Fibroblast of pulmonary artery (primary cell): Measurements from ENCODE around the gene NOL4L.

Experiments used
- DNase-seq: peaks from one replicate; pipeline ENCODE4 v3.0.0-alpha.2; 2010; ENCODE audit warnings: low read depth
- H3K4me3 ChIP-seq: replicated peaks from 2 replicates; pipeline ENCODE4 v1.5.1; 2011; ENCODE audit warnings: low read depth, mild to moderate bottlenecking, control low read depth, low read length, moderate library complexity
- CTCF ChIP-seq: IDR thresholded peaks from 2 replicates; pipeline ENCODE4 v1.5.1; 2011; ENCODE audit warnings: mild to moderate bottlenecking, control low read depth, low read length, inconsistent platforms; ENCODE audit errors: missing control alignments

Gene NOL4L

GRCh38 chr20:32463642-32464400 lies 121.3 kb downstream of the NOL4L start:
- no peak for TF ChIP-seq CTCF
- H3K4me3 ChIP-seq, result no peak overlapping the region
- no peak for DNase-seq

GRCh38 chr20:32462900-32463641 lies 122.1 kb downstream of the NOL4L start:
- no peak overlapping the region for H3K4me3 ChIP-seq
- no peak for TF ChIP-seq CTCF
- DNase-seq, result no peak

- DNase-seq, result no peak
- no peak overlapping the region for H3K4me3 ChIP-seq
- no peak for TF ChIP-seq CTCF
Measured at GRCh38 chr20:32461836-32462600, 123.1 kb downstream of the NOL4L start.

GRCh38 chr20:32460683-32461320 lies 124.3 kb downstream of the NOL4L start:
- no peak overlapping the region for H3K4me3 ChIP-seq
- no peak for TF ChIP-seq CTCF
- DNase-seq, result no peak

- H3K4me3 ChIP-seq, result no peak overlapping the region
- no peak for DNase-seq
- TF ChIP-seq CTCF, result no peak
Measured at GRCh38 chr20:32460231-32460630, 124.9 kb downstream of the NOL4L start.

GRCh38 chr20:32458837-32459220 lies 126.3 kb downstream of the NOL4L start:
- TF ChIP-seq CTCF, result no peak
- no peak overlapping the region for H3K4me3 ChIP-seq
- DNase-seq, result no peak
